ENCODE data around the gene EME1.

- TF ChIP-seq CTCF (IDR thresholded peaks at IDR 0.05; ENCODE audit: poor library complexity, severe bottlenecking) (no peak), EP300 (conservative IDR thresholded peaks at IDR 0.05; ENCODE audit: poor library complexity, severe bottlenecking) (no peak), RAD21 (conservative IDR thresholded peaks at IDR 0.05) (no peak), SMC3 (conservative IDR thresholded peaks at IDR 0.05; ENCODE audit: poor library complexity) (no peak)
Observed at GRCh38 chr17:50364061-50364458, 9.0 kb upstream of the EME1 start.

All from neural cell (in vitro differentiated cells).